HL-60 (cell line): ENCODE measurements around the gene ZNF793.

Experiments
- DNase-seq, 2 experiments: peaks; one replicate each; pipeline ENCODE4 v3.0.0-alpha.2; 2010 to 2020; ENCODE audit warnings: low read depth in 1 of 2, low spot score in 1 of 2
- H3K27ac ChIP-seq: fragments of 250-450 bp; sonication (Bioruptor Pico); replicated peaks from 2 replicates; pipeline ENCODE4 v1.5.1; 2020; ENCODE audit warnings: mild to moderate bottlenecking, moderate library complexity
- H3K27me3 ChIP-seq: fragments of 250-450 bp; sonication (Bioruptor Pico); 2 replicates; pipeline ENCODE4 v1.5.1; 2021; ENCODE audit warnings: mild to moderate bottlenecking, moderate library complexity; ENCODE audit not compliant: insufficient read depth, poor library complexity, severe bottlenecking
- H3K4me3 ChIP-seq: replicated peaks from 2 replicates; pipeline ENCODE4 v1.5.1; 2011; ENCODE audit warnings: mild to moderate bottlenecking, control low read depth, low read length; ENCODE audit not compliant: insufficient read depth
- CTCF ChIP-seq: IDR thresholded peaks from one replicate; pipeline ENCODE4 v1.5.1; 2011; ENCODE audit warnings: low read length, control low read depth, inconsistent platforms; ENCODE audit not compliant: insufficient read depth
- GABPA ChIP-seq: IDR thresholded peaks from 2 replicates; pipeline ENCODE4 v1.6.1; 2012; ENCODE audit warnings: low read depth
- POLR2AphosphoS5 ChIP-seq: IDR thresholded peaks from 2 replicates; pipeline ENCODE4 v1.6.1; 2012; ENCODE audit warnings: low read depth
- REST ChIP-seq: IDR thresholded peaks from 2 replicates; pipeline ENCODE4 v1.6.1; 2012; ENCODE audit warnings: low read depth; ENCODE audit not compliant: insufficient replicate concordance
- SPI1 ChIP-seq: IDR thresholded peaks from 2 replicates; pipeline ENCODE4 v1.6.1; 2012; ENCODE audit warnings: low read depth, mild to moderate bottlenecking, borderline replicate concordance

The ZNF793 gene

GRCh38 chr19:37507167-37507464 is 377 bp downstream of the ZNF793 start:
- TF ChIP-seq POLR2AphosphoS5 (no peak), CTCF (no peak), SPI1 (no peak), GABPA (no peak), REST (no peak)
- Histone ChIP-seq H3K27ac (peak overlapping the region; percentile 79), H3K27me3 (no peaks in the 10 kb centered on the region), H3K4me3 (peak overlapping the region; percentile 45)
- no peak for DNase-seq

GRCh38 chr19:37511186-37511585 is 4.4 kb downstream of the ZNF793 start:
- Histone ChIP-seq H3K4me3 (no peak overlapping the region), H3K27me3 (no peaks in the 10 kb centered on the region), H3K27ac (no peak overlapping the region)
- no peak for DNase-seq
- TF ChIP-seq POLR2AphosphoS5, result no peak
- no peak for TF ChIP-seq GABPA
- TF ChIP-seq REST, result no peak
- TF ChIP-seq CTCF, result no peak
- no peak for TF ChIP-seq SPI1

- TF ChIP-seq CTCF (no peak), GABPA (no peak), SPI1 (no peak), REST (no peak), POLR2AphosphoS5 (no peak)
- no peak for DNase-seq
- no peaks in the 10 kb centered on the region for H3K27me3 ChIP-seq
- H3K4me3 ChIP-seq, result no peak overlapping the region
- H3K27ac ChIP-seq, result no peak overlapping the region
Measured at GRCh38 chr19:37511821-37512220, 5.1 kb downstream of the ZNF793 start.
